OCI-LY7 (cell line): ENCODE results near the gene ZNF667.

ENCODE experiments used
- EZH2phosphoT487 ChIP-seq: fragments of 200-600 bp; sonication (generic); IDR thresholded peaks from 2 replicates; pipeline ENCODE4 v1.6.1; 2018; ENCODE audit warnings: low read depth, borderline replicate concordance, mild to moderate bottlenecking, mixed run types, antibody characterized with exemption, low read length, moderate library complexity, mixed read lengths
- TF ChIP-seq, protein P1 (sequence below): fragments of 200-600 bp; sonication (generic); conservative IDR thresholded peaks from 2 replicates; pipeline ENCODE4 v1.5.1; 2014; ENCODE audit warnings: mild to moderate bottlenecking, antibody characterized with exemption, low read length, moderate library complexity, mixed read lengths

DNA sequence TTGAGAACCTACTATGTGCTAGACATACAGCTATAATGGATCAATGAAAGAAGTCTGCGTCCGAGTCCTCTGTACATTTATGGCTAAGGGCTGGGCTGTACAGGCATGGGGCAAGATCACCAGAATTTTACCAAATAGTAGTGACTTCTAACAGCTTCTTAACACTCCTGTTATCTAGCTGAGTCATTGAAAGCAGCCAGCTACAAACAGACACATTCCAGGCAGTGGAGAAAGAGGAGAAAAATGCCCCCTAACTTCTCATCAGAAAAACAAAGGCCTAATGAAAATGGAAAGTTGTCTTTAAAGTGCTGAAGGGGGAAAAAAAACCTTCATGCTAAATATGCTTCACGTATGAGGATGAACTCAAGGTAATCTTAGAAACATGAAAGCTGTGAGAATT is 14.3 kb upstream of the ZNF667 start:
- TF ChIP-seq, protein P1, sequence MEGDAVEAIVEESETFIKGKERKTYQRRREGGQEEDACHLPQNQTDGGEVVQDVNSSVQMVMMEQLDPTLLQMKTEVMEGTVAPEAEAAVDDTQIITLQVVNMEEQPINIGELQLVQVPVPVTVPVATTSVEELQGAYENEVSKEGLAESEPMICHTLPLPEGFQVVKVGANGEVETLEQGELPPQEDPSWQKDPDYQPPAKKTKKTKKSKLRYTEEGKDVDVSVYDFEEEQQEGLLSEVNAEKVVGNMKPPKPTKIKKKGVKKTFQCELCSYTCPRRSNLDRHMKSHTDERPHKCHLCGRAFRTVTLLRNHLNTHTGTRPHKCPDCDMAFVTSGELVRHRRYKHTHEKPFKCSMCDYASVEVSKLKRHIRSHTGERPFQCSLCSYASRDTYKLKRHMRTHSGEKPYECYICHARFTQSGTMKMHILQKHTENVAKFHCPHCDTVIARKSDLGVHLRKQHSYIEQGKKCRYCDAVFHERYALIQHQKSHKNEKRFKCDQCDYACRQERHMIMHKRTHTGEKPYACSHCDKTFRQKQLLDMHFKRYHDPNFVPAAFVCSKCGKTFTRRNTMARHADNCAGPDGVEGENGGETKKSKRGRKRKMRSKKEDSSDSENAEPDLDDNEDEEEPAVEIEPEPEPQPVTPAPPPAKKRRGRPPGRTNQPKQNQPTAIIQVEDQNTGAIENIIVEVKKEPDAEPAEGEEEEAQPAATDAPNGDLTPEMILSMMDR: no peak
- no peak for TF ChIP-seq EZH2phosphoT487
